NCI-H1417 (cell line): ENCODE results near the gene IQCF5.
"Not testable (repeated sequence)": the region's sequence is repeated elsewhere in the genome, so short reads cannot be mapped to it uniquely, and the experiment has no call there.

Experiments used
- DNase-seq, 3 experiments: peaks; one replicate each; lab custom pipeline; 2025; lab: John Stamatoyannopoulos, UW

The IQCF5 gene

GRCh38 chr3:51868896-51869295, 6.5 kb downstream of the IQCF5 start:
- DNase-seq = not testable (repeated sequence)

- no peak for DNase-seq
Measured at GRCh38 chr3:51862886-51863285, 12.5 kb downstream of the IQCF5 start.

DNA sequence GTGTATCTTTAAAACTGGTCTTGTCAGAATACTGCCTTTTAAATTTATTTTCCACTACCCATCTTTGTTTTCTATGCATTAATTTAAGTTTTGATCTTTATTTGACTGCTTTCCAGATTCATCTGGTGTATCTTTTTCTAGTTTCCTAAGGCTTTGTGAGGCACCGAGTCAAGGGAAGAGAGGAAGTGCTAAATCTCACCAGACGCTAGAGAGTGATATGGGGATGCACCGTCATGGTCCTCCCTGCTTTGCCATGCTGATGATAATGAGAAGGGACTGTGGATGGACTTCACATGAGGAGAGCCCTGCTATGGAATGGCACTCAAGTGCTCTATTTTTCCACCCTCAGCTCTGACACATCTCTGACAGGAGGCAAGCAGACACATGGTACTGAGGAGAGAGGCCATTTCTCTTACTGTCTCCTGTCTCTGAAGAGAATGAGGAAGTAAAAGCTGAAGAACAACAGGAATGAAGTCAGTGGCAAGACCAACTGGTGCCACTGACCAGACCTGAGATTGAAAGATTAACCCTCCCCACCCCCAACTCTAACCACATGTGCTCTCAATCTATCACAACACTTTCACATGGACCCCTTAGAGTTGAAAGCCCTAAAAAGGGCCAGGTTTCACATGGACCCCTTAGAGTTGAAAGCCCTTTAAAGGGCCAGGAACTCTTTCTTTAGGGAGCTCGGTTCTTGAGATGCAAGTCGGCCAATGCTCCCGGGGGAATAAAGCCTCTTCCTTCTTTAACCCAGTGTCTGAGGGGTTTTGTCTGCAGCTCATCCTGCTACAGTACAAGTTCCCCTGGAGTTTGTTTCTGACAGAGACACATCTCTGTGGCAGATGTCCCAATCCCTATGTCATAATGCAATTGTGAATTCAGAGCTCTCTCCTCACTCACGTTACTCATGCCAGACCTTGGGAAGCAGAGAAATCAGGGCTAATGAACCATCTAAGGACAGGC, 14.4 kb downstream of the IQCF5 start, which contains the start of gene IQCF2:
Gene IQCF2 (plus strand): TSS at position 913 of the 963 bp plus-strand sequence. CDS start 52 bp downstream, outside the sequence.
- DNase-seq = no peak

- not testable (repeated sequence) for DNase-seq
Measured at GRCh38 chr3:51855411-51855810, 20.0 kb downstream of the IQCF5 start.

DNA sequence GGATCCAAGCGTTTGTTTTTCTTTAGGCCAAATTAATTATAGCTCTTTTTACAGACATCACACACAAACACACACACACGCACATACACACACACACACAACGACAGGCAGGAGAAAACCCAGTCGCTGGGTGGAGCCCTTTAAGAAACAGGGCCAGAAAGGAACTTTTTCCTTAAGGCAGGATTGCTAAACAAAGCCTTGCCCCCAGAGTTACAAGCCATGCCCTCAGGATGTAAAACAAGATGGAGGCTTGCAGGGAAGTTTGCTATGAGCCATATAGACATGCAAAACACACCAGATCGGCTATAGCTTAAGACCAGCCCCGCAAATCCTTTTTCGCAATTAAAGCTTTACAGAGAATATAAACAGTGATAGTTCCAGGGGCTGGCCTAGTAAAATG, 30.3 kb downstream of the IQCF5 start:
- no peak for DNase-seq

DNA sequence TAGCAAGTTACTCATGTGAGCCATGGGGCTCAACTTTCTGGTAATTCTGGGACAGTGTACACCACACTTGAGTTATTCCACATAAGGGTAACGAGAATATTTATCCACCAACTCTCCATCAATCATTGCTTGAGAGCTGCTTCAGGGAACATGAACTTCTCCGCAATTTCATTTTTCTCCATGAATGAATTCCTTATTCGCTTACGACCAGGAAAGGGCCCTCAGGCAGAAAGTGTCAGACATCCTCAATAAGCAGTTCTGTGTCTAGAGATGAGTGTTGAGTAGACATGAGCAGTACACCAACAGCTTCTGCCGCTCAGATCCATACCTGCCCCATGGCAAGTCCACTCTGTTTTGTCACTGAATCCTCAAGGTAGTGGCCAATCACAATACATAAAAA, 38.8 kb downstream of the IQCF5 start:
- DNase-seq = no peak

GRCh38 chr3:51830836-51831385, 44.5 kb downstream of the IQCF5 start:
- DNase-seq = no peak

DNA sequence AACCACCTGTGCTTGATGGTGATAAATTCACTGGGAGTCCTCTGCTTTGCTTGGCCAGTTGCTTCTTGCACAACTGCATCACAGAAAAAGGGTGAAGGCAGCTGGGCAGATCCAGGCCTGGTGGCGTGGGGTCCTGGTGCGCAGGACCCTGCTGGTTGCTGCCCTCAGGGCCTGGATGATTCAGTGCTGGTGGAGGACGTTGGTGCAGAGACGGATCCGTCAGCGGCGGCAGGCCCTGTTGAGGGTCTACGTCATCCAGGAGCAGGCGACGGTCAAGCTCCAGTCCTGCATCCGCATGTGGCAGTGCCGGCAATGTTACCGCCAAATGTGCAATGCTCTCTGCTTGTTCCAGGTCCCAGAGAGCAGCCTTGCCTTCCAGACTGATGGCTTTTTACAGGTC, 45.1 kb downstream of the IQCF5 start:
- no peak for DNase-seq

DNA sequence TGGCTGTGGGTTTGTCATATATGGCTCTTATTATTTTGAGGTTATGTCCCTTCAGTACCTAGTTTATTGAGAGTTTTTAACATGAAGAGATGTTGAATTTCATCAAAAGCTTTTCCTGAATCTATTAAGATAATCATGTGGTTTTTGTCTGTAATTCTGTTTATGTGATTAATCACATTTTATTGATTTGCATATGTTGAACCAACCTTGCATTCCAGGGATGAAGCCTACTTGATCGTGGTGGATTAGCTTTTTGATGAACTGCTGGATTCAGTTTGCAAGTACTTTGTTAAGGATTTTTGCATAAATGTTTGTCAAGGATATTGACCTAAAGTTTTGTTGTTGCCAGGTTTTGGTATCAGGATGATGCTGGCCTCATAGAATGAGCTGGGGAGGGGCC, 47.1 kb downstream of the IQCF5 start:
- DNase-seq = no peak
